Smooth muscle cell (in vitro differentiated cells): ENCODE results near the gene ZNF292. TPM values are rescaled to one million over a fixed set of nuclear protein-coding genes. Genes with fewer than 3 reads are reported as not detected.

Experiments
- DNase-seq: peaks from one replicate; lab custom pipeline; 2025; ENCODE audit not compliant: unreplicated experiment; lab: John Stamatoyannopoulos, UW
- H2AFZ ChIP-seq: fragments of 200-600 bp; sonication (generic); 2 replicates; pipeline ENCODE4 v1.6.0; 2016; ENCODE audit warnings: antibody characterized with exemption, low read depth, mild to moderate bottlenecking
- H3F3A ChIP-seq: fragments of 200-600 bp; sonication (generic); 2 replicates; pipeline ENCODE4 v1.6.0; 2017; ENCODE audit warnings: antibody characterized with exemption, low read depth
- H3K27ac ChIP-seq: fragments of 200-600 bp; sonication (generic); 2 replicates; pipeline ENCODE4 v1.5.1; 2016; ENCODE audit warnings: low read depth, mild to moderate bottlenecking
- H3K27me3 ChIP-seq: fragments of 200-600 bp; sonication (generic); 2 replicates; pipeline ENCODE4 v1.6.1; 2016; ENCODE audit warnings: low read depth, mild to moderate bottlenecking
- H3K36me3 ChIP-seq: fragments of 200-600 bp; sonication (generic); 2 replicates; pipeline ENCODE4 v1.5.1; 2016; ENCODE audit warnings: low read depth
- H3K4me1 ChIP-seq: fragments of 200-600 bp; sonication (generic); 2 replicates; pipeline ENCODE4 v1.5.1; 2016; ENCODE audit warnings: low read depth
- H3K4me2 ChIP-seq: fragments of 200-600 bp; sonication (generic); 2 replicates; pipeline ENCODE4 v1.6.0; 2016; ENCODE audit warnings: mild to moderate bottlenecking
- H3K4me3 ChIP-seq: fragments of 200-600 bp; sonication (generic); 2 replicates; pipeline ENCODE4 v1.5.1; 2016; ENCODE audit warnings: mild to moderate bottlenecking
- H3K79me2 ChIP-seq: fragments of 200-600 bp; sonication (generic); 2 replicates; pipeline ENCODE4 v1.6.0; 2016; ENCODE audit warnings: low read depth, mild to moderate bottlenecking
- H3K9ac ChIP-seq: fragments of 200-600 bp; sonication (generic); 2 replicates; pipeline ENCODE4 v1.6.0; 2016; ENCODE audit warnings: low read depth
- H3K9me3 ChIP-seq: fragments of 200-600 bp; sonication (generic); replicated peaks from 2 replicates; pipeline ENCODE4 v1.5.1; 2016; ENCODE audit warnings: low read depth
- H4K20me1 ChIP-seq: fragments of 200-600 bp; sonication (generic); 2 replicates; pipeline ENCODE4 v1.6.0; 2016; ENCODE audit warnings: low read depth
- CTCF ChIP-seq: fragments of 200-600 bp; sonication (generic); IDR thresholded peaks from 2 replicates; pipeline ENCODE4 v1.5.1; 2017; ENCODE audit warnings: borderline replicate concordance, mild to moderate bottlenecking, antibody characterized with exemption; ENCODE audit not compliant: insufficient read depth, poor library complexity, severe bottlenecking
- WGBS: methylation state at CpG from one replicate; pipeline ENCODE4 v1.1.7; 2016; ENCODE audit warnings: low lambda C conversion rate; 5-methylcytosine and 5-hydroxymethylcytosine counted together
- polyA plus RNA-seq: library from polyadenylated mRNA; unstranded; fragments of >200 nt; fragmentation: Nextera tagmentation; extraction: Ambion mirVana; gene quantifications from 2 replicates; pipeline ENCODE4 v1.2.1, GENCODE V29; 2016
- total RNA-seq: library from RNA; depleted of rRNA; stranded (reverse); fragments of >200 nt; gene quantifications from 2 replicates; pipeline ENCODE4 v1.2.3, GENCODE V29; 2014

The ZNF292 gene
- total and polyA plus RNA-seq, 2 experiments from 2014 or later, result 29.4 to 50.3 TPM

- no peaks in the 10 kb centered on the region for H3K27me3 ChIP-seq
- H3K4me3 ChIP-seq, result peak overlapping the region; percentile 52
- H2AFZ ChIP-seq, result peak overlapping the region; percentile 93
- WGBS, result 37% methylated on average over 4 of the region's 4 CpGs
- H3F3A ChIP-seq, result peaks cover 6% of the 10 kb centered on the region
- no peak for DNase-seq
- H3K4me1 ChIP-seq, result peaks cover 32% of the 10 kb centered on the region
- peak overlapping the region; percentile 72 for H3K27ac ChIP-seq
- peaks cover 32% of the 10 kb centered on the region for H3K79me2 ChIP-seq
- TF ChIP-seq CTCF, result no peak
- no peaks in the 10 kb centered on the region for H3K9me3 ChIP-seq
- H4K20me1 ChIP-seq, result peaks cover 5% of the 10 kb centered on the region
- H3K4me2 ChIP-seq, result peak overlapping the region; percentile 86
- H3K9ac ChIP-seq, result peak overlapping the region; percentile 65
- no peaks in the 10 kb centered on the region for H3K36me3 ChIP-seq
Measured at GRCh38 chr6:87151471-87151780, 3.9 kb upstream of the ZNF292 start.

- 1% methylated on average over 61 of the region's 71 CpGs for WGBS
- H3K4me1 ChIP-seq, result peaks cover 35% of the 10 kb centered on the region
- no peaks in the 10 kb centered on the region for H3K9me3 ChIP-seq
- H4K20me1 ChIP-seq, result peaks cover 10% of the 10 kb centered on the region
- peak overlapping the region; percentile 65 for H3K9ac ChIP-seq
- H3K4me2 ChIP-seq, result peak overlapping the region; percentile 86
- peak overlapping the region; percentile 93 for H2AFZ ChIP-seq
- peaks cover 37% of the 10 kb centered on the region for H3K79me2 ChIP-seq
- H3K36me3 ChIP-seq, result no peaks in the 10 kb centered on the region
- peak; percentile 69 for DNase-seq
- no peaks in the 10 kb centered on the region for H3K27me3 ChIP-seq
- H3K27ac ChIP-seq, result peak overlapping the region; percentile 72
- peaks cover 6% of the 10 kb centered on the region for H3F3A ChIP-seq
- TF ChIP-seq CTCF, result no peak
- H3K4me3 ChIP-seq, result peak overlapping the region; percentile 52
Measured at GRCh38 chr6:87151781-87152525, 3.4 kb upstream of the ZNF292 start.

GRCh38 chr6:87152526-87152955 lies 2.8 kb upstream of the ZNF292 start:
- Histone ChIP-seq H3F3A (peaks cover 6% of the 10 kb centered on the region), H3K9ac (peak overlapping the region; percentile 65), H3K36me3 (no peaks in the 10 kb centered on the region), H3K4me3 (peak overlapping the region; percentile 52), H3K27me3 (no peaks in the 10 kb centered on the region), H3K9me3 (no peaks in the 10 kb centered on the region), H3K4me2 (peak overlapping the region; percentile 86), H3K4me1 (peaks cover 41% of the 10 kb centered on the region), H2AFZ (peak overlapping the region; percentile 93), H3K79me2 (peaks cover 43% of the 10 kb centered on the region), H3K27ac (peak overlapping the region; percentile 72), H4K20me1 (peaks cover 16% of the 10 kb centered on the region)
- TF ChIP-seq CTCF, result no peak
- WGBS, result 15% methylated on average over 22 of the region's 22 CpGs
- no peak for DNase-seq

- Histone ChIP-seq H3K4me3 (peak overlapping the region; percentile 78), H2AFZ (peak overlapping the region; percentile 68), H3K9ac (peak overlapping the region; percentile 85), H3K27ac (peak overlapping the region; percentile 91), H3K79me2 (peaks cover 64% of the 10 kb centered on the region), H3K36me3 (no peaks in the 10 kb centered on the region), H3K4me2 (peak overlapping the region; percentile 86), H3K4me1 (peaks cover 43% of the 10 kb centered on the region), H3K27me3 (no peaks in the 10 kb centered on the region), H3K9me3 (no peaks in the 10 kb centered on the region), H4K20me1 (peaks cover 37% of the 10 kb centered on the region), H3F3A (peaks cover 6% of the 10 kb centered on the region)
- no peak for DNase-seq
- no peak for TF ChIP-seq CTCF
- 2% methylated on average over 6 of the region's 6 CpGs for WGBS
Measured at GRCh38 chr6:87154641-87154992, 748 bp upstream of the ZNF292 start.
